HG02884 (cell line): Measurements from ENCODE around the gene FXYD6.
"Not testable (repeated sequence)": the region's sequence is repeated elsewhere in the genome, so short reads cannot be mapped to it uniquely, and the experiment has no call there.

Experiments
- ATAC-seq: cut with Tn5 transposase; IDR thresholded peaks from one replicate; pipeline ENCODE4 v1.9.1; 2021; ENCODE audit warnings: mild to moderate bottlenecking, moderate library complexity; ENCODE audit not compliant: unreplicated experiment

The FXYD6 gene, protein sequence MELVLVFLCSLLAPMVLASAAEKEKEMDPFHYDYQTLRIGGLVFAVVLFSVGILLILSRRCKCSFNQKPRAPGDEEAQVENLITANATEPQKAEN

DNA sequence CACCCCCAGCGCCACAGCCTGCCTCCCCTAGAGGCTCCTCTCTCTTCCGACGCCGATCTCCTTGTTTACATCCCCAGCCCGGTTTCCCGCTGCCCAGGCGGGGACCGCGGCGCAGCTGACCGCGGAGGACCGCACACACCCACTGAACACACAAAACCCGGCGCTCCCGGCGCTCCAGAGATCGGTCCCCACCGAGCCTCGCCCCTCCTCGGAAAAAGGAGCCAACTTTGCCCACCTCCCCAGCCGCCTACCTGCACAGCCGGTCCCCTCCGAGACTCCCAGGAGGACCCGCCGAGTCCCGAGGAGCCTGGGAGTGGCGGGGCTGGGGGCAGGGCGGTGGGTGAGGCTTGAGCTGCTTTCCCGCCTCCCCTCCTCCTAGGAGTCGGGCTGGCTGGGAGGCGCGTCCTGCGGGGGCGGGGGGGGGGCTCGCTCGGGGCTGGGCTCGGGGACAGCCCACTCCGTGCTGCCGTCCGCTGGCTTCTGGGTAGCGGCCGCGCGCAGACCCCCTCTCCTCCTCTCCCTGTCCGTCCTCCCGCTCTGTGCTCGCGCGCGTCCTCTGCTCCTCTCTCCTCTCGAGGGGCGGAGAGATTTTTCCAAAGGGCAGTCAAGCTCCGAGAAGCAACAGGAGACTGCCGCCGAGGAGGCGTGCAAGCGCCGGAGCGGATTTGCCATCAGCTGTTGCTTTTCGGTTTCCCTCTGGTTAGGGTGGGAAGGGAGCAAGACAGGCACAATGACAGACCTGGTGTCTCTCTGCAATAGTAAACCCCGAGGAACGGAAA lies at the start of gene FXYD6:
FXYD6 (minus strand) TSS at position 318 of the 779 bp plus-strand sequence. CDS start 33,882 bp downstream, outside the sequence.
- no peak for ATAC-seq

DNA sequence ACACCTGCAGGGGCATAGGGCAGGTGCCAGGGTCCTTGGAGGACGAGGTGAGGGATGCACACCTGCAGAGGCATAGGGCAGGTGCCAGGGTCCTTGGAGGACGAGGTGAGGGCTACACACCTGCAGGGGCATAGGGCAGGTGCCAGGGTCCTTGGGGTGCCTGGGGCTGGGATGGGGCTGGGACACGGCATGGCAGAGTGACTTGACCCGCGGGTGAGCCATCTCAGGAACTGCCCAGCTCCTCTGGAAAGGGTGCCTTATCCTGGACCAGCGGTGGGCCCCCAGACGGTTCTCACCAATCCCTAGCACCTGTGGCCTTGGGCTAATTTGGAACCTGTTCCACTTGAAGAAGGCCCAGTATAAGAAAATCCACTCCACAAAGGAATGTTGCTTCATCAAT lies 49.7 kb upstream of the FXYD6 start:
- not testable (repeated sequence) for ATAC-seq

DNA sequence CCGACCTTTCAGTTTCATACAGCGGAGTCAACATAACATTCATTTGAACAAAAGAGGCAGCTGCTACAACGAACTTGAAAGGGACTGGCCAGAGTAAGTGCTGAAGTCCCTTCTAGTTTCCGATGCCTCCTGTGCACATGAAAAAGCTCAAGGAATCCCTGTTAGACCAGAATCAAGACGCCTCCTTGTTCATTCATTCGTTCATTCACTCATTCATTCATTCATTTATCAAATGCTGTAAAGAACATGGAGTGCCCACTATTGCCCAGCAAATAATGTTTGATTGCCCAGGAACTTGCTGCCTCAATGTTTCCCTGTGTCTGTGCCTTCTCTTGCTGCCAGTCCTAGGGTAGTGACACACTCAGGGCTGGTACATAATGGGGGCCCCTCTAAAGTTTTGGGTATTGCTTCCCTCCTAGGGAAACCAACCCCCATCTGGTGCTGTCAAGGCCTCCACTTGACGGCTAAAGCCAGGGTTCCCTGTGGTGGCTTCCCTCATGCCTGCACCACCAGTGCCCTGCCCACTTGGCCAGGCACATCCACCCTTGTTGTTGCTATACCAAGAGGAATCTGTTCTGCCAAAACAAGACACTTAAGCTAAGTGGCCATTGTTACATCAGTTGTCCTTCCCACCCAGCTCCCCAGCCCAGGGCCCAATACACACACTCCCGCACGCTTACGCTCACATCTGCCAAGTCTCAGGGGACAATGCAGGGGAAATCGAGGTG lies 48.9 kb upstream of the FXYD6 start:
- ATAC-seq, result no peak

DNA sequence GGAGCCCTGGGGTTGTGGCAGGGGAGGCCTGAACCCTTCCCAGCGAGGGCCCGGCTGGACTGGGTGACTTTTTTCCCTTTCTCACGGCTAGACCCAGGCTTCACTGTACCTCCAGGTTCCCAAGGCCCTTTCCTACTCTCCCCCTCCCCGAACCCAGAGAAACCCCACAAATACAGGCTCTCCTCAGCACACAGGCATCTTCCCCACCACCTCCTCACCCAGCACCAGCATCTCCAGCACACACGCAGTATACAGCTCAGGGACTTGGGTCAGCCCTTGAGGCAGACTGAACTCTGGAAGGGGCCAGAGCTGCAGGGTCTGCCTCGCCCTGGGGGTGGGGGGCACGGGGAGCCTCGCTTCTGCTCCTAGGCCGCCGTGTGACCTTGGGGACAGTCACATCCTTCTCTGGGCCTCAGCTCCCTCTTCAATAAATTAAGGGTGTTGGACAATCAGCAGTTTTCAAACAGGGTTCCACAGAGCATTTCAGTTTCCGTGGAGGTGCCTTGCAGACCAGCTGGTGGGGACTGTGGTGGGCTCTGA lies 48.2 kb upstream of the FXYD6 start:
- no peak for ATAC-seq

DNA sequence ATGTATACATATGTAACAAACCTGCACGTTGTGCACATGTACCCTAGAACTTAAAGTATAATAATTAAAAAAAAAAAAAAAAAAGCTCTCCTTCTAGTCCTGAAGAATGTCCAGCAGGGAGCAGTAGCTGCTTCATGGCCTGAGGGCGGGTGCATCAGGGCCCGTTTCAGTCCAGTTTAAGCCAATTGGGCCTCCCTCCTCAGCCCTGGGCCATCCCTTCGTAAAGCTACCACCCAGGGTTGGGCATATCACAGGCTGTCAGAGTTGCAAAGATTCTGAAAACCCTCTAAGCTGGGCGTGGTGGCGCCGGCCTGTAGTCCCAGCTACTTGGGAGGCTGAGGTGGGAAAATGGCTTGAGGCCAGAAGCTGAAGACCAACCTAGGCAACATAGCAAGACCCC lies 47.3 kb upstream of the FXYD6 start:
- no peak for ATAC-seq

DNA sequence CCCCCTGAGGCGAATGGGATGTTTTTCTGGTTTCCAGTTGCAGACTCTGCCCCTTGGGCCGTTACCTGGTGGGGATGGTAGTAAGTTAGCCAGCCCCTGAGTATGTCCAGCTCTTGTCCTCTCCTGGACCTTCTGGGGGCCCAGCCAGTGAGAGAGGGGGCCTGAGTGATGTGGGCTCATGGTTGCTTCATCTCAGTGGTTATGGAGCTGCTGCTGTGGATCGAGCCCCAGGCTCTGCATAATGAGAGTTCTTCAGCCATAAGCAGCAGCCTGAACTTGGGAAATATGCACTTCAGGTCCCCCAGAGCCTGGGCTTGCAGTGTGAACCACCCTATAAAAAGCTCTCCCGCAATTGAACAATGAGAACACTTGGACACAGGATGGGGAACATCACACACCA lies 46.8 kb upstream of the FXYD6 start:
- no peak for ATAC-seq

DNA sequence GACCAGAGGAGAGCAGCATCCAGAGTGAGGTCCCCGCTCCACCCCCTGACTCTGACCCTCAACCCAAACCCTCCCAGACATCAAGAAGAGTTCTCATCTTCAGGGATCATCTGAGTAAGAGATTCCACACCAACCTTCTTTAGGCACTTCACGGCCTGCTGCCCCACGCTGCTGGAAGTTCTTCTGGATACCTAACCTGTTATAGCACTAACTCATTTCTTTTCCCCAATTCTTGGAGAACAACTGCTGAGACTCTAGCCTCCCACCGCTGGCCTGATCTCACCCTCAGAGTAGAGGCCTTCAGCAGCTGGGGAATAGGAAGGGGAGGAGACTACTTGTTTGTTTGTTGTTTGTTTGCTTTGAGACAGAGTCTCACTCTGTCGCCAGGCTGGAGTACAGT lies 45.4 kb upstream of the FXYD6 start:
- no peak for ATAC-seq

DNA sequence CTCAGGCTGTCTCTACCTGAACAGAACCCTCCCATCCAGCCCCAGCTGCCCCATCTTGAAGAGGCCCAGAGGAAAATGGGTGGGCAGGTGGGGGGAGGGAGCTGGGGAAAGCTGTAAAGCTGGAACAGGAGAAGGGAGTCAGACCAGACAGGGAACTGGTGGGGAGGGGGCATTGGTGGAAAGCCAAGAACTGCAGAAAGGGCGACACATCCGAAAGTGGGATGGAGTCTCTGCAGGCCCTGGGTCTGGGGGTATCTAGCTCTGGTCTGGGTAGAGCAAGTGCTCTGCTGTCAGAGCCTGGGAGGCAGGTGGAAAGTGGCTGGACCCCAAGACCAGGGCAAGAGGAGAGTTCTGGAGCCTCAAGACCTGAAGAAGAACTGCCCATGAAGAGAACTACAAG lies 45.0 kb upstream of the FXYD6 start:
- no peak for ATAC-seq

DNA sequence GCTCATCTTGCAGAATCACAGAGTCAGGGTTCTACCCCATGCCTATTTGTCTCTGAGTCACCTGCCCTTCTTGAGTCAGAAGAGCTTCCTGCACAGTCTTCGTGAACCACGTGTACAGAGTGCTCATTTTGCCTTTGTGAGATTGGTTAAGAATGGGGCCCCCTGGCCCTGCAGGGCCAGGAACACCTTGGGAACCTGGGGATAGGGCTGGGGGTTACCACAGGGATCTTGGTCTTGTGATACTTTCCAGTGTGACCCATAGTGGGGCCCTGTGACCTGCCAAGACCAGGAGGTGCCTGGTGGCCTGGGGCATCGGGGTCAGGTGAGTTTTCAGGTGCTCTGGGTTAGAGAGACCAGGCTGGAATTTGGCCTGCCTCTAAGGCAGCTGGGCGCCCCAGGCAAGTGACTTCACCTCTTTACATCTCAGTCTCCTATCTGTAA lies 43.3 kb upstream of the FXYD6 start:
- ATAC-seq, result no peak

DNA sequence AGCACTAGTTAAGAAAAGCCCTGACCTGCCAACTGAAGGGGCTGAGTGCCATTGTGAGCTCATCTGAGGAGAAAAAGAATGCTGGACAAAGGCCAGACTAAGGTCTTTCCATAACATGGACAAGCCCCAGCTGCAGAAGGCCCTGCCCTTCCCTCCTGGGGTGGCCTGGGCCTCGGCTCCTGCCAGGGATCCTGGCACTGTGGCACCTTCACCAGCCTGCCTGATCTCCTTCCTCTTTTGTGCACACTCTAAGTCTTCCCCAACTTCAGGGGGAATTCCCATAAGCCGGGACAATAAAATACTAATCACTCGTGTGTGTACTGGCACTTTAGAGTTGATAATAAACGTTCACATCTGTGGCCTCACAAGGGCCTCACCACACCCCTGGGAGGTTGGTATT lies 42.9 kb upstream of the FXYD6 start:
- no peak for ATAC-seq

DNA sequence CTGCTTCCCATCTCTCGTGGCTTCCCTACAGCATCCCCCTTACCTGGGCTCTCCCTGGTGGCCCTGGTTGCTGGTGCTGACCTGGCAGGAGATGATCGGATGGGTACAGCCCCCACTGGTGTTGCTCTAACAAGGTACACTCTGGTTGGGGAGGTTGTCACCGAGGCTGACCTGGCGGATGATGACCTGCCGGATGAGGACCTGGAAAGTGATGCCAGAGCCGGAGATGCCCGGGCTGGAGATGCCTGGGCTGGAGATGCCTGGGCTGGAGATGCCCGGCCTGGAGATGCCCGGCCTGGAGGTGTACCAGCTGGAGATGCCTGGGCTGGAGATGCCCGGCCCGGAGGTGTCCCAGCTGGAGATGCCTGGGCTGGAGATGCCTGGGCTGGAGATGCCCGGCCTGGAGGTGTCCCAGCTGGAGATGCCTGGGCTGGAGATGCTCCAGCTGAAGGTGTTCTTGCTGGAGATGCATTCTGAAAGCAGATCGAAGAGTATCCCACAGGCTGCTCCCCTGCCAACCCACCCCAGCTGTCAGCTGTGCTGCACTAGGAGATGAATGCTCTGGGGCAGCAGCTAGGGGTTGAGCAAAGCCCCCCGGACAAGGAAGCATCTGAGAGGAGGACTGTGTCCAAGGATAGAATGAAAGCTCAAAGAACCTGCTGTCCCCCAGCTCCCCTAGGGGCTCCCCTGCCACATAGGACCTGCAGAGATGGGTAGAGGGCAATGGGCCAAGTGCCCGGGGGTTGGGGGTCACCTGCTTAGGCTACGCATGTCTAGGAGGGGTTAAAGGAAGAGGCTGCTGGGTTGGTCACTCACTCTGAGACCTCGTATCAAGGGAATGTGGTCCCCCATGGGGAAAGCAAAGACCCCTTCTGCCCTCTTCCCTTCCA lies 42.2 kb upstream of the FXYD6 start:
- no peak for ATAC-seq

DNA sequence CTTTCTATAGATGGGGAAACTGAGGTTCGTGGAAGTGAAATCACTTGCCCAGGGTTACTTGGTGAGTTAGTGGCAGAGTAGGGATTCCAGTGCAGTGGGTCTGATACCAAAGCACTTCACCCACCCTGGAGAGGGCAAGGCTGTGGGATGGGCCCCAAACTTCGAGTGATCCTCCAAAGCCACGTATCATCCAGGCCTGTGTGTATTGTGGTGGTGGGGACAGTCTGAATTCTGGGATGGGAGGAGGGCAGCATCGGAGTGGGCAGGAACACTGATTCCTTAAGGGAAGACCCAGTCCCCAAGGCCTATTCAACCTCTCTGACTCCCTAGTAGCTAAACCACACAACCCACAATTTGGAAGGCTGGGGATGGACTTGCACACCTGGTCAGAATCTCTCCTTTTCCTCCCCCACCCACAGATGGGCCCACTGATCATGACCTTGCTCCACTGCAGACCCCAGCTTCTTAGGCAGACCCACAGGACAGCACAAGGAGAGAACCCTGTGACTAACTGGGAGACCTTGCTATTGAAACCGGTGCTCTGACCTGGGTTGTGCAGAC lies 41.2 kb upstream of the FXYD6 start:
- ATAC-seq, result no peak

DNA sequence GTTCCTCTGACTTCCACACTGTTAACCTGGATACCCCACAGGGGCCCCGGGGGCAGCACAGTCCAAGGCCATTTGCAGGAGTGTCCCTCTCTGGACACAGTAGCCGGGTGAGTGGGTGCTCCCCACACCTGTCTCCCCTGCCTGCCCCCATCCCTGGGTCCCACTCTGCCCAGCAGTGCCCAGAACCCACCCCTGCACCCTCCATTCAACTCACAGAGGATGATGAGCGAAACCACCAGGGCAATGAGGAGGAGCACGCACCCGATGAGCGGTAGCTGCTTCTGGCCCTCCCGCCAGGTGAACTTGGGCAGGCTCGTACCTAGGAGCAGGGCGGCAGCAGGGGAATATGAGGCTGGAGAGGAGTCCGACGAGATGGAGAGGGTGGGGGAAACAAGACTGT lies 40.5 kb upstream of the FXYD6 start:
- ATAC-seq, result no peak

DNA sequence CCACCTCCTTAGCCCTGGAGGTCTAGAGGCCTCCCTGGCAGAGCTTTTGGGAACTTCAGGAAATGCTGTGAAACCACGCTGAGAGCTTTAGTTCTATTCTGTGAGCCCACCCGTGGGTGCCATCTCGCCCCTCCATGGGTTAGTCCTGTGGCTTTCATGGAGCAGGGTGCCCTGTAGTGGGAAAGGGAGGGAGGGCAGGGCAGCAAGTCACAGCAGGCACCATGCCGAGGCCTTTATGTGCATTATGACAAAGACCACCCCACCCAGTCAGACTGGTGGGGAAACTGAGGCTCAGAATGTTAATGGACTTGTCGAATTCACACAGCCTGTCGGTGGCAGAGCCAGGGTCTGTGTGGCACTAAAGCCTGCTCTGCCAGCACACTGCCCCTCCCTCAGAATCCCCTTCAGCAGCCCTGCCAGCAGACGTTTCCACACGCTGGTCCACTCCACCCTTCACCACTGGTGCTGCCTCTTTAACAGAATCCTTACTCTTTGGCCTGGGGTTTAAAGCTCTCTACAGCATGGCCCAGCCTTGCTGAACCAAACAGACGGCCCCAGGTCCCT lies 39.3 kb upstream of the FXYD6 start:
- ATAC-seq, result no peak

DNA sequence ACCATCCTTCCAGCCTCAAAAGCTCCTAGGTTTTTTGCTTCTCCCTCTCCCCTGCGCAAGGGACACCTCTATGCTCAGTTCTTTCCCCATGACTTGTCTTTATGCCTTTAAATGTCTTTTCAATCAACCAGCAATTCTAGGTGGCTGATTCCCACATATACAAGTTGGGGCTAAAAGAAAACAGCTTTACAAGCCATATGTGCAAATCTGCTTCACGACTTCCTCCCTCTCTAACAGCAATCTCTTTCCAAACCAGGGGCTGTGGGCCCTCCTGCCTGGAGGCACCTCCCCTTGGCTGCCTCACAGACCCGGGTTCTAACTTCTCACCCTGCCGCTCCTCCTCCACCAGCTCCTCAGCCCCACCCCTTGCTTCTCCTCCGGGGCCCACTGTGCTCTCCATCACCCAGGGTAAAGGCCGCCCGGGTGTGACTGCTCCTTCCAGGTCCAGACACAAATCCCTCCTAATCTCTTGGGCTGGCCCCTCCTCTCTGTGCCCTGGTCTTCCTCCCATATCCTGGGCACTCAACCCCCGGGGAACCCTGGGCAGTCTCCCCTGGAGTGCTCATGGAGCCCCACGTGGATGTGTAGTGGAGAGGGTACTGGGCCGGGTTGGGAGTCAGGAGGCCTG lies 38.6 kb upstream of the FXYD6 start:
- ATAC-seq, result no peak

DNA sequence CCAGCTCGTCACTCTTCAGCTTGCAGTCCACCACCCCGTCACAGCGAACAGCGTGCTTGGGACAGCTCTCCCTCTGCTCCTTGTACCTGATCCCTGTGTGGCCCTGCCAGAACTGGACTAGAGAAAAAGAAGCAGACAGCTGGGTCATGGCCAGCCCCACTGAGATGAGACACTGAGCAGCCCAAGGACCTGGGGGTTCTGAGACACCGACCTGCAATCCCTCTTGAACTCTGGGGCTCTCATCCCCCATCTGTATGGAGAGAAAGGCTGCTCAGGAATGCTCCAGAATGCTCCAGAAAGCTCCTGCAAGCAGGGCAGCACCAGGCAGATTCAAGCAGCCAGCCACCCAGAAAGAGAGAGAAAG lies 37.9 kb upstream of the FXYD6 start:
- no peak for ATAC-seq

DNA sequence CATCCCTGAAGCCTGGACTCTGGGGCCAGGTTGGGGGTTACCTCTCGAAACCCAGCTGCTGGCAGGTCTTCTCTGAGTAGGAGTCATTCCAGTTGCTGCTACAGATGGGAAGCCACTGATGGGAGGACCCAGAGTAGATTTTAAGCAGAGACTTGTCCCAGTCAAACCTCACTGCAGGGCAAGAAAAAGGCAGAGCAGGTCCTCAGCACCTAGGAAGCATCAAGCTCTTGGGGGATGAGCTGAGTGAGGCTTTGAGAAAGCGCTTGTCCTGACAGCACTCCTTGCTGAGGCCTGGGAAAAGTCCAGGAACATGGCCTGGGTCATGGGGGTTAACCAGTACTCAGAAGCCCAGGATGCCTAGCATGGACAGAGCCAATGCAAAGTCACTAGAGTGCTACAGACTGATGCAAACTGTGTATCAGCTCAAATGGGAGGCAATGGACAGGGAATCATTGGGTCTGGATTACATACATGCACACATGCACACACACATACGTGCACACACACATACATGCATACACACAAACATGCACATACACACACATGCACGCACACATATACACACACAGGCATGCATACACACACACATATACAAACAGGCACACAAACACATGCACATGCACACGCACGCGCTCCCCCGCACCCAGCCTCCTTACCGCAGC lies 37.4 kb upstream of the FXYD6 start:
- ATAC-seq, result no peak

DNA sequence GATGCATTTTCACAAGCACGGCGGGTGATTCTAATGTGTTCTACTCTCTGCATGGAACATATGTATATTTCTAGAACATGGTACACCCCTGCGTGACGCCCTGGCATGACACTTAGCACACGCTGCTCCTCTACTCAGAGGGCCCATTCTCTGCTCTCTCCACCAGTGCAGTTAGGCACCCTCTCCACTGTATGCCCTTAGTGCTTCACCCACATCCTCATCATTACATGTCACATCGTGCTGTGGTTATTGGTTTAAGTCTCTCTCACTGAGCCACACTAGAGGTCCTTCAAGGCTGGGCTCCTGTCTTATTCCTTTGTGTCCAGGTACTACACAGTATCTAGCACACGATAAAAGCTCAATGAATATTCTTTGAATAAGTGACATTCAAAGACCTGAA lies 36.0 kb upstream of the FXYD6 start:
- ATAC-seq, result no peak

DNA sequence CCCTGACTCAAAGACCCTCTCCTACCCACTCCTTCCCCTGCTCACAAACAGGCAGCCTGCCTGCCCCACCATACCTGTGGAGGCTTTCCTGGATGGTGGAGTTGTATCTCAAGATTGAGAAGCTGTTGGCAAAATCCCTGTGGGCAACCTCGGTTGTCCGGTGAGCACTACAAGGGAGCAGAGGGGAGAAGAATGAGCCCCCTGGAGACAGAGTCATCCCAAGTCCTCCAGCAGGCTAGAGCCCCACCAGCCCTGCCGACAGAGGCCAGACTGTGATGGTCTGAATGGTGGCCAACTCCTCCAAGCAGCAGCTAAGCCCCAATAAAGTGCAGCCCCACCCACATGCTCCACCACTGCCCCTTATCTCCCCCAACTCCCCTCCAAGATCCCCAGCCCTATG lies 35.2 kb upstream of the FXYD6 start:
- ATAC-seq, result no peak
